BLaER1 treated with 17β-estradiol and CSF1 and Interleukin-3, amounts not matched to agents 10 nM and 100 nM (cell line): ENCODE measurements around the gene MAD1L1.

Source experiments
- H3K27ac ChIP-seq, 11 experiments: shearing (Covaris generic); formaldehyde crosslinking; 2 replicates each; pipeline ENCODE4 v1.8.1; 2022
- H3K27me3 ChIP-seq, 11 experiments: shearing (Covaris generic); formaldehyde crosslinking; 2 replicates each; pipeline ENCODE4 v1.8.1; 2022
- H3K36me3 ChIP-seq, 11 experiments: shearing (Covaris generic); formaldehyde crosslinking; 2 replicates each; pipeline ENCODE4 v1.8.1; 2022
- H3K4me1 ChIP-seq, 10 experiments: shearing (Covaris generic); formaldehyde crosslinking; 2 replicates each; pipeline ENCODE4 v1.8.1; 2022
- H3K4me2 ChIP-seq, 11 experiments: shearing (Covaris generic); formaldehyde crosslinking; 2 replicates each; pipeline ENCODE4 v1.8.1; 2022
- H3K4me3 ChIP-seq, 10 experiments: shearing (Covaris generic); formaldehyde crosslinking; 2 replicates each; pipeline ENCODE4 v1.8.1; 2022
- H3K9ac ChIP-seq, 11 experiments: shearing (Covaris generic); formaldehyde crosslinking; 2 replicates each; pipeline ENCODE4 v1.8.1; 2022
- H3K9me3 ChIP-seq, 11 experiments: shearing (Covaris generic); formaldehyde crosslinking; replicated peaks in 1 of 11; 2 replicates each; pipeline ENCODE4 v1.8.1; 2022
- H4K20me1 ChIP-seq, 11 experiments: shearing (Covaris generic); formaldehyde crosslinking; 2 replicates each; pipeline ENCODE4 v1.8.1; 2022
- Cebpa-rat ChIP-seq, 11 experiments: shearing (Covaris generic); IDR thresholded peaks; 2 replicates each; pipeline ENCODE4 v1.8.1; 2022

MAD1L1 gene

GRCh38 chr7:1965579-1966294 lies 267.0 kb downstream of the MAD1L1 start:
- Histone ChIP-seq H3K4me1 (peaks cover 0 to 32% (median 11%) of the 10 kb centered on the region in 10 experiments; a peak in 11 of 20 replicates), H3K4me3 (no peak overlapping the region), H3K27me3 (peaks cover 0 to 60% (median 0%) of the 10 kb centered on the region in 11 experiments; a peak in 9 of 22 replicates), H3K36me3 (peaks cover 51 to 83% (median 69%) of the 10 kb centered on the region in 11 experiments), H3K27ac (no peak overlapping the region), H3K4me2 (no peak overlapping the region), H3K9me3 (peaks cover 29 to 45% (median 36%) of the 10 kb centered on the region in 11 experiments), H3K9ac (no peak overlapping the region), H4K20me1 (peaks cover 24 to 82% (median 72%) of the 10 kb centered on the region in 11 experiments; a peak in 19 of 22 replicates)
- no peak for TF ChIP-seq Cebpa-rat (IDR thresholded peaks at IDR 0.05)

- Histone ChIP-seq H3K27me3 (peaks cover 0 to 67% (median 0%) of the 10 kb centered on the region in 11 experiments; a peak in 9 of 22 replicates), H3K9me3 (peaks cover 29 to 49% (median 39%) of the 10 kb centered on the region in 11 experiments), H4K20me1 (peaks cover 24 to 83% (median 71%) of the 10 kb centered on the region in 11 experiments; a peak in 19 of 22 replicates), H3K27ac (no peak overlapping the region), H3K4me1 (peaks cover 0 to 27% (median 11%) of the 10 kb centered on the region in 10 experiments; a peak in 11 of 20 replicates), H3K9ac (no peak overlapping the region), H3K4me2 (no peak overlapping the region), H3K36me3 (peaks cover 53 to 88% (median 66%) of the 10 kb centered on the region in 11 experiments), H3K4me3 (no peak overlapping the region)
- TF ChIP-seq Cebpa-rat (IDR thresholded peaks at IDR 0.05): no peak
Measured at GRCh38 chr7:1964913-1965578, 267.7 kb downstream of the MAD1L1 start.

GRCh38 chr7:1964211-1964912 lies 268.4 kb downstream of the MAD1L1 start:
- Histone ChIP-seq H3K4me1 (peaks cover 0 to 20% (median 11%) of the 10 kb centered on the region in 10 experiments; a peak in 11 of 20 replicates), H3K27me3 (peaks cover 0 to 67% (median 0%) of the 10 kb centered on the region in 11 experiments; a peak in 10 of 22 replicates), H3K36me3 (peaks cover 53 to 92% (median 66%) of the 10 kb centered on the region in 11 experiments), H3K9ac (no peak overlapping the region), H3K27ac (no peak overlapping the region), H3K4me3 (no peak overlapping the region; a peak in 1 of 20 replicates), H3K4me2 (no peak overlapping the region), H4K20me1 (peaks cover 24 to 83% (median 71%) of the 10 kb centered on the region in 11 experiments; a peak in 19 of 22 replicates), H3K9me3 (peaks cover 30 to 49% (median 39%) of the 10 kb centered on the region in 11 experiments)
- TF ChIP-seq Cebpa-rat (IDR thresholded peaks at IDR 0.05): no peak

- H3K36me3 ChIP-seq: peaks cover 55 to 97% (median 65%) of the 10 kb centered on the region in 11 experiments
- H3K4me2 ChIP-seq: no peak overlapping the region
- peaks cover 32 to 53% (median 41%) of the 10 kb centered on the region in 11 experiments for H3K9me3 ChIP-seq
- H3K4me1 ChIP-seq: peaks cover 0 to 14% (median 10%) of the 10 kb centered on the region in 10 experiments; a peak in 11 of 20 replicates
- no peak overlapping the region for H3K9ac ChIP-seq
- no peak overlapping the region for H3K27ac ChIP-seq
- no peak for TF ChIP-seq Cebpa-rat (IDR thresholded peaks at IDR 0.05)
- H3K4me3 ChIP-seq: peak overlapping the region in 1 of 10 experiments; percentile 21; a peak in 3 of 20 replicates
- H3K27me3 ChIP-seq: peaks cover 0 to 72% (median 6%) of the 10 kb centered on the region in 11 experiments; a peak in 10 of 22 replicates
- peaks cover 24 to 84% (median 71%) of the 10 kb centered on the region in 11 experiments; a peak in 19 of 22 replicates for H4K20me1 ChIP-seq
Measured at GRCh38 chr7:1963575-1963974, 269.2 kb downstream of the MAD1L1 start.

GRCh38 chr7:1961701-1962276 lies 271.0 kb downstream of the MAD1L1 start:
- Histone ChIP-seq H3K4me2 (no peak overlapping the region), H3K9me3 (peaks cover 32 to 62% (median 46%) of the 10 kb centered on the region in 11 experiments), H4K20me1 (peaks cover 10 to 84% (median 71%) of the 10 kb centered on the region in 11 experiments; a peak in 19 of 22 replicates), H3K36me3 (peaks cover 59 to 97% (median 71%) of the 10 kb centered on the region in 11 experiments), H3K4me3 (no peak overlapping the region; a peak in 1 of 20 replicates), H3K9ac (no peak overlapping the region), H3K4me1 (no peaks in the 10 kb centered on the region), H3K27ac (peak overlapping the region in 1 of 11 experiments; percentile 53; a peak in 1 of 22 replicates), H3K27me3 (peaks cover 0 to 77% (median 5%) of the 10 kb centered on the region in 11 experiments; a peak in 9 of 22 replicates)
- TF ChIP-seq Cebpa-rat (IDR thresholded peaks at IDR 0.05): no peak

- H3K4me3 ChIP-seq: no peak overlapping the region
- H3K9ac ChIP-seq: no peak overlapping the region
- H3K27ac ChIP-seq: no peak overlapping the region
- H3K4me1 ChIP-seq: no peaks in the 10 kb centered on the region
- H4K20me1 ChIP-seq: peaks cover 0 to 82% (median 67%) of the 10 kb centered on the region in 11 experiments; a peak in 19 of 22 replicates
- no peak for TF ChIP-seq Cebpa-rat (IDR thresholded peaks at IDR 0.05)
- no peak overlapping the region for H3K4me2 ChIP-seq
- H3K9me3 ChIP-seq: peaks cover 32 to 53% (median 45%) of the 10 kb centered on the region in 11 experiments
- peaks cover 0 to 52% (median 5%) of the 10 kb centered on the region in 11 experiments; a peak in 8 of 22 replicates for H3K27me3 ChIP-seq
- H3K36me3 ChIP-seq: peaks cover 50 to 83% (median 69%) of the 10 kb centered on the region in 11 experiments
Measured at GRCh38 chr7:1959305-1959704, 273.4 kb downstream of the MAD1L1 start.

GRCh38 chr7:1957471-1958225 lies 275.1 kb downstream of the MAD1L1 start:
- Histone ChIP-seq H3K27ac (no peak overlapping the region), H3K27me3 (peaks cover 0 to 42% (median 5%) of the 10 kb centered on the region in 11 experiments; a peak in 8 of 22 replicates), H3K9ac (no peak overlapping the region), H4K20me1 (peaks cover 0 to 87% (median 75%) of the 10 kb centered on the region in 11 experiments; a peak in 19 of 22 replicates), H3K4me3 (no peak overlapping the region), H3K9me3 (peaks cover 18 to 36% (median 29%) of the 10 kb centered on the region in 11 experiments), H3K4me1 (peaks cover 0 to 5% (median 0%) of the 10 kb centered on the region in 10 experiments; a peak in 3 of 20 replicates), H3K36me3 (peaks cover 34 to 81% (median 68%) of the 10 kb centered on the region in 11 experiments), H3K4me2 (no peak overlapping the region)
- no peak for TF ChIP-seq Cebpa-rat (IDR thresholded peaks at IDR 0.05)
